K562 (cell line): ENCODE data around the gene MEP1B.

ENCODE experiments used
- GATAD2A ChIP-seq: fragments of 450-650 bp; IDR thresholded peaks from 2 replicates; pipeline ENCODE4 v1.6.1; 2017
- KAT2B ChIP-seq: IDR thresholded peaks from one replicate; pipeline ENCODE4 v1.6.1; 2012; ENCODE audit warnings: low read depth, mild to moderate bottlenecking, control low read depth, inconsistent platforms, low read length, moderate library complexity
- YBX1 ChIP-seq: fragments of 450-650 bp; IDR thresholded peaks from 2 replicates; pipeline ENCODE4 v1.7.1; 2016; ENCODE audit warnings: mild to moderate bottlenecking
- ZNF318 ChIP-seq, 2 experiments: fragments of 450-650 bp; IDR thresholded peaks; 2 replicates each; pipeline ENCODE4 v1.6.1; 2016; ENCODE audit warnings: mild to moderate bottlenecking in 2 of 2, borderline replicate concordance in 1 of 2, low read depth in 1 of 2, moderate library complexity in 1 of 2
- ZZZ3 ChIP-seq: fragments of 450-650 bp; IDR thresholded peaks from 2 replicates; pipeline ENCODE4 v1.6.1; 2016; ENCODE audit warnings: antibody characterized with exemption, mild to moderate bottlenecking, moderate library complexity

- no peak for TF ChIP-seq GATAD2A
- TF ChIP-seq ZNF318 (IDR thresholded peaks at IDR 0.05; ENCODE audit: borderline replicate concordance in 1 of 2, low read depth in 1 of 2), result no peak
- TF ChIP-seq KAT2B, result no peak
- no peak for TF ChIP-seq YBX1
- no peak for TF ChIP-seq ZZZ3
Observed at GRCh38 chr18:32216390-32216789, 26.6 kb downstream of the MEP1B start.
